ENCODE data around the gene CHIT1.

- TF ChIP-seq CTCF (CRISPR knock-in tag; IDR thresholded peaks at IDR 0.05) (no peak), MXI1 (IDR thresholded peaks at IDR 0.05; ENCODE audit: borderline replicate concordance, low read depth, low read length) (no peak), EP300 (IDR thresholded peaks at IDR 0.05; ENCODE audit: low read depth in 2 of 2, low read length in 2 of 2) (no peak), EP300 (CRISPR knock-in tag; IDR thresholded peaks at IDR 0.05; ENCODE audit: borderline replicate concordance) (no peak), NFYC (CRISPR knock-in tag; IDR thresholded peaks at IDR 0.05) (no peak), MED1 (CRISPR knock-in tag; IDR thresholded peaks at IDR 0.05) (no peak), EED (CRISPR knock-in tag; IDR thresholded peaks at IDR 0.05) (no peak), POLR2A (IDR thresholded peaks at IDR 0.05; ENCODE audit: insufficient read depth in 1 of 2, low read depth in 2 of 2, low read length in 2 of 2) (no peak), E2F5 (CRISPR knock-in tag; conservative IDR thresholded peaks at IDR 0.05) (no peak), ZNF530 (CRISPR knock-in tag; IDR thresholded peaks at IDR 0.05; ENCODE audit: low read depth) (no peak)
Observed at GRCh38 chr1:203250911-203251310, 21.4 kb upstream of the CHIT1 start.

Data from HepG2 (cell line).